ENCODE results near the gene FGFBP1. TPM values are rescaled to one million over a fixed set of nuclear protein-coding genes. Genes with fewer than 3 reads are reported as not detected.

FGFBP1 gene
- total RNA-seq, 3 donors from 2014 or later (not counting 1 experiment from before 2014, with no cell fraction given): not detected

DNA sequence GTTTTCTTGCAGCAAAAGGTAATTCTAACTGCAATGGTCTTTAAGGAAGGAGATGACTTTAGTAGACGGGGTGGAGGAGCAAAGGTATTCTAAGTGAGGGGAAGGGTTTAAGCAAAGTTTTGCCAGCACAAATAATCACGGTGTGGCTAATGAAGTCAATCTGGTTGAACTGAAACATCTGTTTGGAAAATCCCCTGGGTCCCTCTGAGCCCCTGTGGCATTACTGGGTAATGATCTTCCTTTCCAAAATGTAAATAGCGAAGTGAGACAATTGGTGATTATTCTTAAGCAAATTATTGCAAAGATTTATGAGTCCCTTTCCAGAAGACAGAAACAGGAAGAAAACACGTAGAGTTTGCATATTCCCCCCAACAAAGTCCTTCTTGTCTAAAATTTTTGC lies 47.2 kb downstream of the FGFBP1 start:
- H3K9me3 Mint-ChIP-seq: no peaks in the 10 kb centered on the region
- Histone ChIP-seq H3K4me1 (ENCODE audit: control insufficient read depth, insufficient read depth, low read length) (no peaks in the 10 kb centered on the region), H3K4me3 (ENCODE audit: low read length) (no peak overlapping the region), H3K27me3 (ENCODE audit: control insufficient read depth, insufficient read depth, low read length) (no peaks in the 10 kb centered on the region), H3K9me3 (ENCODE audit: control insufficient read depth, insufficient read depth, low read length) (no peaks in the 10 kb centered on the region), H3K36me3 (ENCODE audit: control insufficient read depth, insufficient read depth, low read length) (no peaks in the 10 kb centered on the region), H3K27ac (ENCODE audit: low read length) (no peak overlapping the region)
- ATAC-seq: no peak
- no peak overlapping the region for H3K4me3 Mint-ChIP-seq
- intact Hi-C loops (cut with micrococcal nuclease): no loop called here
- WGBS (ENCODE audit: insufficient coverage): 55% methylated on average over 3 of the region's 4 CpGs
- H3K36me3 Mint-ChIP-seq: no peaks in the 10 kb centered on the region
- TF ChIP-seq, protein P1, sequence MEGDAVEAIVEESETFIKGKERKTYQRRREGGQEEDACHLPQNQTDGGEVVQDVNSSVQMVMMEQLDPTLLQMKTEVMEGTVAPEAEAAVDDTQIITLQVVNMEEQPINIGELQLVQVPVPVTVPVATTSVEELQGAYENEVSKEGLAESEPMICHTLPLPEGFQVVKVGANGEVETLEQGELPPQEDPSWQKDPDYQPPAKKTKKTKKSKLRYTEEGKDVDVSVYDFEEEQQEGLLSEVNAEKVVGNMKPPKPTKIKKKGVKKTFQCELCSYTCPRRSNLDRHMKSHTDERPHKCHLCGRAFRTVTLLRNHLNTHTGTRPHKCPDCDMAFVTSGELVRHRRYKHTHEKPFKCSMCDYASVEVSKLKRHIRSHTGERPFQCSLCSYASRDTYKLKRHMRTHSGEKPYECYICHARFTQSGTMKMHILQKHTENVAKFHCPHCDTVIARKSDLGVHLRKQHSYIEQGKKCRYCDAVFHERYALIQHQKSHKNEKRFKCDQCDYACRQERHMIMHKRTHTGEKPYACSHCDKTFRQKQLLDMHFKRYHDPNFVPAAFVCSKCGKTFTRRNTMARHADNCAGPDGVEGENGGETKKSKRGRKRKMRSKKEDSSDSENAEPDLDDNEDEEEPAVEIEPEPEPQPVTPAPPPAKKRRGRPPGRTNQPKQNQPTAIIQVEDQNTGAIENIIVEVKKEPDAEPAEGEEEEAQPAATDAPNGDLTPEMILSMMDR (IDR thresholded peaks at IDR 0.05): no peak
- H3K4me1 Mint-ChIP-seq: peaks cover 3 to 6% of the 10 kb centered on the region in 2 donors
- peaks cover 0 to 12% of the 10 kb centered on the region in 2 donors for H3K27me3 Mint-ChIP-seq (ENCODE audit: low read depth in 2 of 2)
- no peak overlapping the region for H3K27ac Mint-ChIP-seq
- DNase-seq: no peak

DNA sequence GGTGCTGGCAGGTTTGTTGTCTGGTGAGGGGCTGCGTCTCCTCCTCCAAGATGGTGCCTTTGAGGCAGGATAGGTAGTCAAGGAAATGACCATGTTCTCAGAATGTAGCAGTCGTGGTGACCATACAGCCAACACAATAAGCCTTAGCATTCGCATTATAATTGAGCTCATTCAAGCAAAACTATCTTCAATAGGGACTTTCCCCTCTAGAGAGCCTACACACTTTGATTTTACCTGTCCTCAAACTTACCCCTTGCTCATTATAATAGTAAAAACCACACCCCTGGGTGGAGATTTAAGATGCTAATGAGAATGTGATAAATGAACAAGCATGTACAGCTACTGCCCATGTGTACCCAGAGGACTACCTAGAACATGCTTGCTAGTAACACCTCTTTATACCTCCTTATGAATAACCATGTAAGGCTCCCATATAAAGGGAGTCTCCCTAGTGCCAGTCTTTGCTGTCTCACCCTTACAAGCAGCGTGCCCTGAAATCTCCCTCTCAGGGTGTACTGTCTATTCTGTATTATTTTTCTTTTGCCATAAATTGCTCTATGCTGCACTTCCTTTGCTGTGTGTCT lies 48.2 kb downstream of the FGFBP1 start:
- H3K27me3 ChIP-seq (ENCODE audit: control insufficient read depth, insufficient read depth, low read length): no peaks in the 10 kb centered on the region
- H3K27ac ChIP-seq (ENCODE audit: low read length): no peak overlapping the region
- Mint-ChIP-seq H3K4me3 (no peak overlapping the region), H3K27me3 (ENCODE audit: low read depth in 2 of 2) (peaks cover 0 to 7% of the 10 kb centered on the region in 2 donors), H3K4me1 (peaks cover 3 to 6% of the 10 kb centered on the region in 2 donors), H3K36me3 (no peaks in the 10 kb centered on the region), H3K27ac (no peak overlapping the region), H3K9me3 (no peaks in the 10 kb centered on the region)
- WGBS (ENCODE audit: insufficient coverage): 64% methylated on average over 3 of the region's 4 CpGs
- DNase-seq: no peak
- no peak for ATAC-seq
- intact Hi-C loops (cut with micrococcal nuclease): no loop called here
- H3K4me1 ChIP-seq (ENCODE audit: control insufficient read depth, insufficient read depth, low read length): no peaks in the 10 kb centered on the region
- TF ChIP-seq, protein P1 (IDR thresholded peaks at IDR 0.05): no peak
- no peaks in the 10 kb centered on the region for H3K9me3 ChIP-seq (ENCODE audit: control insufficient read depth, insufficient read depth, low read length)
- H3K36me3 ChIP-seq (ENCODE audit: control insufficient read depth, insufficient read depth, low read length): no peaks in the 10 kb centered on the region
- no peak overlapping the region for H3K4me3 ChIP-seq (ENCODE audit: low read length)

DNA sequence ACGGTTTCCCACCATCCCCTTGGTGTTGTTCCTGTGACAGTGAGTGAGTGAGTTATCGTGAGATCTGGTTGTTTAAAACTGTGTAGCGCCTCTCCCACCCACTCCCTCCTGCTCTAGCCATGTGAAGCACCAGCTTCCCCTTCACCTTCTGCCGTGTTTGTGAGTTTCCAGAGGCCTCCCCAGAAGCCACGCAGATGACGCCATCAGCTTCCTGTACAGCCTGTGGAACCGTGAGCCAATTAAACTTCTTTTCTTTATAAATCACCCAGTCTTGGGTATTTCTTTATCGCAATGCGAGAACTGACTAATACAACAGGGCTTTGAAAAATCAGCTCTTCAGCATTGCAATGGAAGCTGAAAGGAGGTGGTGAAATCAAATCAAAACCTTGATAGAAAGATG lies 50.0 kb downstream of the FGFBP1 start:
- Mint-ChIP-seq H3K36me3 (no peaks in the 10 kb centered on the region), H3K27me3 (ENCODE audit: low read depth in 2 of 2) (peaks cover 0 to 5% of the 10 kb centered on the region in 2 donors), H3K4me3 (no peak overlapping the region), H3K27ac (no peak overlapping the region), H3K4me1 (peaks cover 7 to 13% of the 10 kb centered on the region in 2 donors), H3K9me3 (no peaks in the 10 kb centered on the region)
- intact Hi-C loops (cut with micrococcal nuclease): no loop called here
- TF ChIP-seq, protein P1 (IDR thresholded peaks at IDR 0.05): no peak
- Histone ChIP-seq H3K9me3 (ENCODE audit: control insufficient read depth, insufficient read depth, low read length) (no peaks in the 10 kb centered on the region), H3K4me3 (ENCODE audit: low read length) (no peak overlapping the region), H3K27ac (ENCODE audit: low read length) (no peak overlapping the region), H3K4me1 (ENCODE audit: control insufficient read depth, insufficient read depth, low read length) (peaks cover 5% of the 10 kb centered on the region), H3K36me3 (ENCODE audit: control insufficient read depth, insufficient read depth, low read length) (no peaks in the 10 kb centered on the region), H3K27me3 (ENCODE audit: control insufficient read depth, insufficient read depth, low read length) (no peaks in the 10 kb centered on the region)
- DNase-seq (no peak), ATAC-seq (no peak)
- 58% methylated on average over 8 of the region's 9 CpGs for WGBS (ENCODE audit: insufficient coverage)

Other genes starting within 250 kb of the FGFBP1 start
- 1 to 10 TPM; 1.8 to 6.4 (median 2.2) TPM for gene BST1, start 235.7 kb downstream of the FGFBP1 start, total RNA-seq
- 100 to 1,000 TPM in 1 of 3 donors, 10 to 100 TPM in 2; 91.8 to 124 (median 98.8) TPM for gene CD38, start 160.4 kb downstream of the FGFBP1 start, total RNA-seq
- gene FGFBP2, start 24.4 kb upstream of the FGFBP1 start, total RNA-seq: 100 to 1,000 TPM; 644 to 736 (median 713) TPM
- not detected for gene PROM1, start 145.3 kb upstream of the FGFBP1 start, total RNA-seq

Data from natural killer cell (primary cell).